ENCODE results near the gene GNB5.

Gene GNB5

DNA sequence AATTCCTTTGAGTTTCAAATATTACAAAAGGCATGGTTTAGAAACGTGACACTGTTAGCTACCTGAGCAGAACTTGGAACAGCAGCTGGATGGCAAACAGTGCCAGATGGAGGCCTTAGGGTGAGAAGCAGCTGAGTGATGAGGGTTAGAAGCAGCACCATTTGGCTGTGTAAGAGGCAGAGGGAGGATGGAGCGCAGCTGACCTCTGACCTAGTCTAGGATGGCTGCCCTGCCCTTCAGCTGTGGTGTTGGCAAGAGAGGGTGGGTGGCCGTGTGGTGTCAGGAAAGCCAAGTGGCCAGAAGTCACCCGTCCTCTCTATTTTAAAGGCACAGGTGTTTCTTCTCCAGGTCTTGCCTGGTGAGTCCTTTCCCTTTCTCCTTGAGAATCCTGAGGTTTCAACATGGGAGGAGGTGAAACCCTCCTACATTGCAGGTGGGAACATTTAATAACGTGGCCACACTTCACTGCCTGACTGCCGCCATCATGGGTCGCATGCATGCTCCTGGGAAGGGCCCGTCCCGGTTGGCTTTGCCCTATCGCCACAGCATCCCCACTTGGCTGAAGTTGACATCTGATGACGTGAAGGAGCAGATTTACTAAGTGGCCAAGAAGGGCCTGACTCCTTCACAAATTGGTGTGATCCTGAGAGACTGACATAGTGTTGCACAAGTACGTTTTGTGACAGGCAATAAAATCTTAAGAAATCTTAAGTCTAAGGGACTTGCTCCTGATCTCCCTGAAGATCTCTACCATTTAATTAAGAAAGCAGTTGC lies 96.2 kb downstream of the GNB5 start:
- no peak for ATAC-seq (ENCODE audit: low read depth)
- DNase-seq (ENCODE audit: low spot score), result peak; percentile 63

DNA sequence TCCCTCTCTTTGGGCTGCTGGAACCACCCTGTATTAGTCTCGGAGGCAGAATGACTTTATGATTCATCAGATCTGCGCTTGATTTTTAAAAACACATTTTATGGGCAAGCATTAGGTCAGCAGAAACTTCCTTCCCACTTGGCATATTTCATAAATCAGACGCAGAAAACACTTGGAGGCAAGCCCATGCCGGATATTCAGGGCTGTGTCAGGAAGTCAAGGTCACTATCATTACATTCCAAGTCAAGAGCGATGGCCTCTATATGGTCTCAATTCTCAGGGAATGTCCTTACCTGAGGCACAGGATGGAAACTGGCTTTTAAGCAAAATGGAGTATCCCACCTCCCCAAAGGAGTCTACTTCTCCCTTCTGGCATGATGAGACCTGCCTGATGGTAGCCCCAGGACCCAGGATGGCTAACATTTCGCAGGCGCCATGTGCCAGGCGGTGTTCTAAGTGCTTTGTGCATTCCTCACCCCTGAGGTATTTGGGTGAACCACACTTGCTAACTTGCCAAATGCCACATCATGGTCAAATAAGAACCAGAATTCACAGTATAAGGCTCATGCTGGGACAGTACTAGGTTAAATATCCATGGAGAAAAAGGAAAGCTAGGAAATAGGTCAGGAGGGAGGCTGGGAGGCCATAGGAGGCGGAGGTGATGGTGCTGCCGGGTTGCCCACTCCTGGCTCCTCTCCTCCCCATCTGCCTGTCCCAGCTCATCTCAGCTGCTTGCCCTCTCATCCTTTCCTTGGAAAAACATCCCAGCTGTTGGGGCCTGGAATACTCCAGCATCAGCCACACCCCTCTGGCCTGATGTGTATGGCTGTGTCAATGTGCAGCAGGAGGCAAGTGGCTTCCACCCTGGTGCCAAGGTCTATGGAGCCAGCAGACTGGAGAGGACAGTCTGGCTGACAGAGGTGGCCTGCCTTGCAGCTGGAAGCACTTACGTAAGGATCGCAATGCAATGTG lies 97.4 kb downstream of the GNB5 start:
- Histone ChIP-seq H3K9me3 (ENCODE audit: severe bottlenecking) (peaks cover 4% of the 10 kb centered on the region), H3K4me1 (ENCODE audit: insufficient read depth, poor library complexity, severe bottlenecking) (peaks cover 39% of the 10 kb centered on the region), H3K27me3 (ENCODE audit: insufficient read depth, poor library complexity, severe bottlenecking) (no peaks in the 10 kb centered on the region), H3K36me3 (ENCODE audit: low read depth) (no peaks in the 10 kb centered on the region), H3K27ac (ENCODE audit: poor library complexity, severe bottlenecking) (peak overlapping the region; percentile 96), H3K4me3 (ENCODE audit: severe bottlenecking) (no peak overlapping the region)
- TF ChIP-seq, protein P1, sequence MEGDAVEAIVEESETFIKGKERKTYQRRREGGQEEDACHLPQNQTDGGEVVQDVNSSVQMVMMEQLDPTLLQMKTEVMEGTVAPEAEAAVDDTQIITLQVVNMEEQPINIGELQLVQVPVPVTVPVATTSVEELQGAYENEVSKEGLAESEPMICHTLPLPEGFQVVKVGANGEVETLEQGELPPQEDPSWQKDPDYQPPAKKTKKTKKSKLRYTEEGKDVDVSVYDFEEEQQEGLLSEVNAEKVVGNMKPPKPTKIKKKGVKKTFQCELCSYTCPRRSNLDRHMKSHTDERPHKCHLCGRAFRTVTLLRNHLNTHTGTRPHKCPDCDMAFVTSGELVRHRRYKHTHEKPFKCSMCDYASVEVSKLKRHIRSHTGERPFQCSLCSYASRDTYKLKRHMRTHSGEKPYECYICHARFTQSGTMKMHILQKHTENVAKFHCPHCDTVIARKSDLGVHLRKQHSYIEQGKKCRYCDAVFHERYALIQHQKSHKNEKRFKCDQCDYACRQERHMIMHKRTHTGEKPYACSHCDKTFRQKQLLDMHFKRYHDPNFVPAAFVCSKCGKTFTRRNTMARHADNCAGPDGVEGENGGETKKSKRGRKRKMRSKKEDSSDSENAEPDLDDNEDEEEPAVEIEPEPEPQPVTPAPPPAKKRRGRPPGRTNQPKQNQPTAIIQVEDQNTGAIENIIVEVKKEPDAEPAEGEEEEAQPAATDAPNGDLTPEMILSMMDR (IDR thresholded peaks at IDR 0.05; ENCODE audit: poor library complexity, severe bottlenecking), result no peak
- peak; percentile 97 for DNase-seq (ENCODE audit: low spot score)
- ATAC-seq (ENCODE audit: low read depth), result peak; percentile 83

More for the DNA sequence above, 96.2 kb downstream of the GNB5 start:
- Histone ChIP-seq H3K4me1 (ENCODE audit: insufficient read depth, poor library complexity, severe bottlenecking) (peaks cover 39% of the 10 kb centered on the region), H3K27ac (ENCODE audit: poor library complexity, severe bottlenecking) (peak overlapping the region; percentile 96), H3K27me3 (ENCODE audit: insufficient read depth, poor library complexity, severe bottlenecking) (no peaks in the 10 kb centered on the region), H3K4me3 (ENCODE audit: severe bottlenecking) (no peak overlapping the region), H3K36me3 (ENCODE audit: low read depth) (no peaks in the 10 kb centered on the region), H3K9me3 (ENCODE audit: severe bottlenecking) (peaks cover 4% of the 10 kb centered on the region)
- TF ChIP-seq, protein P1 (IDR thresholded peaks at IDR 0.05; ENCODE audit: poor library complexity, severe bottlenecking), result no peak

DNA sequence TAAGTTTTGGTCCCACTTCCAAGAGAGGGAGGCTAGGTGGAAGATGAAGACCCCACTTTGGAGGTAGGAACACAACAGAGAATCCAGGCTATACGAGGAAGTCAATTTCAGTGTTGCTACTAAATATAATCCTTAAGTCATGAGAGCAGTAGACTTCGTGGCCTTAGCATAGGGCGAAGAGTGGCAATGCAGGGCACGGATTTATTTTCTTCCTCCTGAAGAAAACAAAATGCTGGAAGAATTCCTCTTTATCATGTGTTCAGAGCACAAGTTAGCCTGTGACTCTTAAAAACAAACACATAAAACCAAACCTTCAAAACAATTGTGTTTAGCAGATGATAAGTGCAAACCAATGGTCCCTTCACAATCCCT lies 98.0 kb downstream of the GNB5 start:
- TF ChIP-seq, protein P1 (IDR thresholded peaks at IDR 0.05; ENCODE audit: poor library complexity, severe bottlenecking), result no peak
- DNase-seq (ENCODE audit: low spot score) (no peak), ATAC-seq (ENCODE audit: low read depth) (no peak)
- Histone ChIP-seq H3K36me3 (ENCODE audit: low read depth) (no peaks in the 10 kb centered on the region), H3K4me1 (ENCODE audit: insufficient read depth, poor library complexity, severe bottlenecking) (peaks cover 39% of the 10 kb centered on the region), H3K27ac (ENCODE audit: poor library complexity, severe bottlenecking) (peak overlapping the region; percentile 96), H3K4me3 (ENCODE audit: severe bottlenecking) (no peak overlapping the region), H3K9me3 (ENCODE audit: severe bottlenecking) (peaks cover 4% of the 10 kb centered on the region), H3K27me3 (ENCODE audit: insufficient read depth, poor library complexity, severe bottlenecking) (no peaks in the 10 kb centered on the region)

DNA sequence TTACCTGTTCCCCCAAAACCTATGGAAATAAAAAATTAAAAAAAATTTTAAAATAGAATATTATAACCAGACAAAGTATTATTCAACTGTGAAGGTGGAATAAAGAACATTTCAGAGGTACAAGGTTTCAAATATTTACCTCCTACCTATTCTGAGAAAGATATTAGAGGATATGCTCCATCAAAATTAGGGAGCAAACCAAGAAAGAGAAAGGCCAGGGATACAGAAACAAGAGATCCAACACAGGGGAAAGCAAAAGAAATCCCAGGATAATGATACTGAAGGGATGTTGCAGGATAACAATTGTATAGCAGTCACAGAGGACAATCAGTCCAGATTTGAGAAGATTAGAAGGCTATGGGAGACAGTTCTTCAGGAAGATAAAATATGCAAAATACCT lies 101.0 kb downstream of the GNB5 start:
- no peaks in the 10 kb centered on the region for H3K36me3 ChIP-seq (ENCODE audit: low read depth)
- no peak overlapping the region for H3K27ac ChIP-seq (ENCODE audit: poor library complexity, severe bottlenecking)
- peaks cover 34% of the 10 kb centered on the region for H3K4me1 ChIP-seq (ENCODE audit: insufficient read depth, poor library complexity, severe bottlenecking)
- DNase-seq (ENCODE audit: low spot score) (no peak), ATAC-seq (ENCODE audit: low read depth) (no peak)
- H3K27me3 ChIP-seq (ENCODE audit: insufficient read depth, poor library complexity, severe bottlenecking), result no peaks in the 10 kb centered on the region
- TF ChIP-seq, protein P1 (IDR thresholded peaks at IDR 0.05; ENCODE audit: poor library complexity, severe bottlenecking), result no peak
- peaks cover 12% of the 10 kb centered on the region for H3K9me3 ChIP-seq (ENCODE audit: severe bottlenecking)
- H3K4me3 ChIP-seq (ENCODE audit: severe bottlenecking), result no peak overlapping the region
